ENCODE results near the gene ARHGAP33.
"Not testable (repeated sequence)": the region's sequence is repeated elsewhere in the genome, so short reads cannot be mapped to it uniquely, and the experiment has no call there.

ARHGAP33 gene

GRCh38 chr19:35789978-35790944, 14.9 kb downstream of the ARHGAP33 start:
- no peak overlapping the region for H3K27ac Mint-ChIP-seq (ENCODE audit: low read depth)

GRCh38 chr19:35790981-35791813, 15.8 kb downstream of the ARHGAP33 start:
- Mint-ChIP-seq H3K27me3 (peaks cover 28% of the 10 kb centered on the region), H3K4me1 (no peaks in the 10 kb centered on the region), H3K36me3 (ENCODE audit: insufficient read depth) (peaks cover 2% of the 10 kb centered on the region), H3K4me3 (no peak overlapping the region), H3K27ac (ENCODE audit: low read depth) (no peak overlapping the region), H3K9me3 (no peaks in the 10 kb centered on the region)
- ATAC-seq (replicated peaks; ENCODE audit: extremely low read depth, poor library complexity, severe bottlenecking), result no peak
- no peak for DNase-seq (ENCODE audit: low spot score in 2 of 2)

More at GRCh38 chr19:35789978-35790944, 14.9 kb downstream of the ARHGAP33 start:
- H3K27me3 Mint-ChIP-seq, result peaks cover 22% of the 10 kb centered on the region
- no peak for ATAC-seq (replicated peaks; ENCODE audit: extremely low read depth, poor library complexity, severe bottlenecking)
- no peak for DNase-seq (ENCODE audit: low spot score in 2 of 2)
- H3K4me3 Mint-ChIP-seq, result no peak overlapping the region
- H3K4me1 Mint-ChIP-seq, result no peaks in the 10 kb centered on the region
- H3K36me3 Mint-ChIP-seq (ENCODE audit: insufficient read depth), result peaks cover 2% of the 10 kb centered on the region
- H3K9me3 Mint-ChIP-seq, result no peaks in the 10 kb centered on the region

GRCh38 chr19:35791814-35792279, 16.5 kb downstream of the ARHGAP33 start:
- Mint-ChIP-seq H3K27ac (ENCODE audit: low read depth) (no peak overlapping the region), H3K36me3 (ENCODE audit: insufficient read depth) (peaks cover 2% of the 10 kb centered on the region), H3K4me1 (peaks cover 3% of the 10 kb centered on the region), H3K27me3 (peaks cover 34% of the 10 kb centered on the region), H3K9me3 (no peaks in the 10 kb centered on the region), H3K4me3 (no peak overlapping the region)
- DNase-seq (ENCODE audit: low spot score in 2 of 2) (no peak), ATAC-seq (replicated peaks; ENCODE audit: extremely low read depth, poor library complexity, severe bottlenecking) (no peak)

GRCh38 chr19:35792312-35792711, 16.9 kb downstream of the ARHGAP33 start:
- ATAC-seq (replicated peaks; ENCODE audit: extremely low read depth, poor library complexity, severe bottlenecking) (no peak), DNase-seq (ENCODE audit: low spot score in 2 of 2) (no peak)
- peaks cover 39% of the 10 kb centered on the region for H3K27me3 Mint-ChIP-seq
- no peak overlapping the region for H3K27ac Mint-ChIP-seq (ENCODE audit: low read depth)
- peaks cover 2% of the 10 kb centered on the region for H3K36me3 Mint-ChIP-seq (ENCODE audit: insufficient read depth)
- H3K4me3 Mint-ChIP-seq, result no peak overlapping the region
- no peaks in the 10 kb centered on the region for H3K9me3 Mint-ChIP-seq
- peaks cover 7% of the 10 kb centered on the region for H3K4me1 Mint-ChIP-seq

- DNase-seq (ENCODE audit: low spot score in 2 of 2), result no peak
- peaks cover 8% of the 10 kb centered on the region for H3K4me1 Mint-ChIP-seq
- H3K27ac Mint-ChIP-seq (ENCODE audit: low read depth), result no peak overlapping the region
- no peak overlapping the region for H3K4me3 Mint-ChIP-seq
- peaks cover 2% of the 10 kb centered on the region for H3K36me3 Mint-ChIP-seq (ENCODE audit: insufficient read depth)
- no peak for ATAC-seq (replicated peaks; ENCODE audit: extremely low read depth, poor library complexity, severe bottlenecking)
- peaks cover 43% of the 10 kb centered on the region for H3K27me3 Mint-ChIP-seq
- no peaks in the 10 kb centered on the region for H3K9me3 Mint-ChIP-seq
Observed at GRCh38 chr19:35792888-35793287, 17.5 kb downstream of the ARHGAP33 start.

GRCh38 chr19:35793381-35794165, 18.2 kb downstream of the ARHGAP33 start:
- Mint-ChIP-seq H3K4me3 (no peak overlapping the region), H3K36me3 (ENCODE audit: insufficient read depth) (no peaks in the 10 kb centered on the region), H3K27me3 (peaks cover 43% of the 10 kb centered on the region), H3K9me3 (no peaks in the 10 kb centered on the region), H3K27ac (ENCODE audit: low read depth) (no peak overlapping the region), H3K4me1 (peaks cover 8% of the 10 kb centered on the region)
- DNase-seq (ENCODE audit: low spot score in 2 of 2) (no peak), ATAC-seq (replicated peaks; ENCODE audit: extremely low read depth, poor library complexity, severe bottlenecking) (no peak)

GRCh38 chr19:35795564-35795963, 20.2 kb downstream of the ARHGAP33 start:
- not testable (repeated sequence) for H3K4me1 Mint-ChIP-seq; H3K9me3 Mint-ChIP-seq; H3K27ac Mint-ChIP-seq (ENCODE audit: low read depth); H3K4me3 Mint-ChIP-seq; H3K36me3 Mint-ChIP-seq (ENCODE audit: insufficient read depth); DNase-seq (ENCODE audit: low spot score in 2 of 2); ATAC-seq (replicated peaks; ENCODE audit: extremely low read depth, poor library complexity, severe bottlenecking)
- H3K27me3 Mint-ChIP-seq, result peaks cover 43% of the 10 kb centered on the region

GRCh38 chr19:35796645-35797542, 21.5 kb downstream of the ARHGAP33 start:
- H3K36me3 Mint-ChIP-seq (ENCODE audit: insufficient read depth), result no peaks in the 10 kb centered on the region
- H3K4me3 Mint-ChIP-seq, result no peak overlapping the region
- ATAC-seq (replicated peaks; ENCODE audit: extremely low read depth, poor library complexity, severe bottlenecking) (no peak), DNase-seq (ENCODE audit: low spot score in 2 of 2) (no peak)
- H3K27me3 Mint-ChIP-seq, result peaks cover 43% of the 10 kb centered on the region
- no peak overlapping the region for H3K27ac Mint-ChIP-seq (ENCODE audit: low read depth)
- H3K4me1 Mint-ChIP-seq, result peaks cover 8% of the 10 kb centered on the region
- no peaks in the 10 kb centered on the region for H3K9me3 Mint-ChIP-seq

GRCh38 chr19:35797663-35798062, 22.3 kb downstream of the ARHGAP33 start:
- Mint-ChIP-seq H3K9me3 (no peaks in the 10 kb centered on the region), H3K4me3 (no peak overlapping the region), H3K36me3 (ENCODE audit: insufficient read depth) (no peaks in the 10 kb centered on the region), H3K4me1 (peaks cover 8% of the 10 kb centered on the region), H3K27ac (ENCODE audit: low read depth) (no peak overlapping the region), H3K27me3 (peaks cover 37% of the 10 kb centered on the region)
- no peak for DNase-seq (ENCODE audit: low spot score in 2 of 2)
- ATAC-seq (replicated peaks; ENCODE audit: extremely low read depth, poor library complexity, severe bottlenecking), result no peak

- no peak overlapping the region for H3K27ac Mint-ChIP-seq (ENCODE audit: low read depth)
- peaks cover 9% of the 10 kb centered on the region for H3K27me3 Mint-ChIP-seq
- peaks cover 16% of the 10 kb centered on the region for H3K4me1 Mint-ChIP-seq
- H3K9me3 Mint-ChIP-seq, result no peaks in the 10 kb centered on the region
- no peak overlapping the region for H3K4me3 Mint-ChIP-seq
- ATAC-seq (replicated peaks; ENCODE audit: extremely low read depth, poor library complexity, severe bottlenecking) (no peak), DNase-seq (ENCODE audit: low spot score in 2 of 2) (no peak)
- H3K36me3 Mint-ChIP-seq (ENCODE audit: insufficient read depth), result no peaks in the 10 kb centered on the region
Observed at GRCh38 chr19:35801828-35802227, 26.5 kb downstream of the ARHGAP33 start.

- no peak for DNase-seq (ENCODE audit: low spot score in 2 of 2)
- H3K36me3 Mint-ChIP-seq (ENCODE audit: insufficient read depth), result no peaks in the 10 kb centered on the region
- peaks cover 11% of the 10 kb centered on the region for H3K4me1 Mint-ChIP-seq
- no peak overlapping the region for H3K27ac Mint-ChIP-seq (ENCODE audit: low read depth)
- H3K27me3 Mint-ChIP-seq, result no peaks in the 10 kb centered on the region
- no peak overlapping the region for H3K4me3 Mint-ChIP-seq
- no peak for ATAC-seq (replicated peaks; ENCODE audit: extremely low read depth, poor library complexity, severe bottlenecking)
- H3K9me3 Mint-ChIP-seq, result no peaks in the 10 kb centered on the region
Observed at GRCh38 chr19:35805526-35806102, 30.2 kb downstream of the ARHGAP33 start.

Measured in central memory CD8-positive, alpha-beta T cell (primary cell).